Measurements from ENCODE around the gene SHKBP1.
"Not testable (repeated sequence)": the region's sequence is repeated elsewhere in the genome, so short reads cannot be mapped to it uniquely, and the experiment has no call there.

The SHKBP1 gene

DNA sequence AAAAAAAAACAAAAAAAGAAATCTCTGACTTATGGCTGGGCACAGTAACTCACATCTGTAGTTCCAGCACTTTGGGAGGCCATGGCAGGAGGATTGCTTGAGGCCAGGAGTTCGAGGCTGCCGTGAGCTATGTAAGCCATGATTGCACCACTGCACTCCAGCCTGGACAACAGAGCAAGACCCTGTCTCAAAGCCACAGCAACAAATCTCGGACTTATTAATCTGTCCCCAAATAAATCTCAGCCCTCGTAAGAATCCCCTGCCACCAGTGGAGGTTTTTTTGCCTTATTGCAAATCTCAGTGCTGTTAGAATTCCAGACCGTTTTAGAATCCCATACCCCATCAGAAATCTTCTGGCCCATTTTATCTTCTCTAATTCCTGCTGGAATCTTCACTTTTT is 4.9 kb downstream of the SHKBP1 start:
- no peak for DNase-seq (ENCODE audit: extremely low spot score, insufficient read length, low read depth)
- FAIRE-seq: no peak

DNA sequence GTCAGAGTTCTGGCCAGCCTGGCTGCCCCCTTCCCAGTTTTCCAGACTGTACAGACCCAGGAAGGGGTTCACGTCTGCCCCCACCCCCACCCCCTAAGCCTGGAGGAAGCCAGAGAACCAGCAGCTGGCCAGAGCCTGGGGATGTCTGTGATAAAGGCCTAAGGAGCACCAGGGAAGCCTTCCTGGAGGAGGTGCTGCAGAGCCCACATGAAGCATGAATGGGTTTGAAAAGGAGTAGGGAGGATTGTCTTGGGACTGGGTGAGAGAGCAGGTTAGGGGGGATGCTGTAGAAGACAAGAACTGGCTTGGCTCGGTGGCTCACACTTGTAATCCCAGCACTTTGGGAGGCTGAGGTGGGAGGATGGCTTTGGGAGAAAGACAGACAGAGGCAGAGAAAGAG is 5.8 kb downstream of the SHKBP1 start:
- FAIRE-seq: no peak
- no peak for DNase-seq (ENCODE audit: extremely low spot score, insufficient read length, low read depth)

DNA sequence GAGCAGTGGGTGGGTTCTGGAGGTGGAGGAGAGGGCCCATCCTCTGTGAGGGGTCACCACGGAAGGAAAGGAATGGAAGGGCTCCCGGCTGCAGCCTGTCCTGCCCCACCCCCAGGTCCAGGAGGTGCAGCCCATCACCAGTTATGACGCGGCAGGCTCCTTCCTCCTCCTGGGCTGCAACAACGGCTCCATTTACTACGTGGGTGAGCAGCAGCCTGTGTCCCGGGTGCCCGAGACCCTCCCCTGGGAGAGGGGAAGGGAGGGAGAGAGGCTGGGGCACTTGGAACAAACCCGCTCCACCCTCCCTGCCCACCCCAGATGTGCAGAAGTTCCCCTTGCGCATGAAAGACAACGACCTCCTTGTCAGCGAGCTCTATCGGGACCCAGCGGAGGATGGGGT is 6.6 kb downstream of the SHKBP1 start:
- no peak for DNase-seq (ENCODE audit: extremely low spot score, insufficient read length, low read depth)
- no peak for FAIRE-seq

DNA sequence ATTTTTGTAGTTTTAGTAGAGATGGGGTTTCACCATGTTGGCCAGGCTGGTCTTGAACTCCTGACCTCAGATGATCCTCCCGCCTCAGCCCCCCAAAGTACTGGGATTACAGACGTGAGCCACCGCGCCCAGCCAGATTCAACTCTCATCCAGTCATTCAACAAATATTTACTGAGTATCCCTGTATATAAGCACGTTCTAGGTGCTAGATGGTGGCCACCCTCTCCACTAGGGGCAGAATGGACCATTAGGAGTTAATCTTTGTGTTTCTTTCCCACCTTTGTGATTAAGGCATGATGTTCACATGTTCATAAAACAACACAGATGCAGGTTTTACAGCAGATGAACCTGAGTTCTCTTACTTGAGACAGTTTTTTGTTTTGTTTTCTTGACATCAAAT is 7.3 kb downstream of the SHKBP1 start:
- DNase-seq (ENCODE audit: extremely low spot score, insufficient read length, low read depth) (no peak), FAIRE-seq (no peak)

DNA sequence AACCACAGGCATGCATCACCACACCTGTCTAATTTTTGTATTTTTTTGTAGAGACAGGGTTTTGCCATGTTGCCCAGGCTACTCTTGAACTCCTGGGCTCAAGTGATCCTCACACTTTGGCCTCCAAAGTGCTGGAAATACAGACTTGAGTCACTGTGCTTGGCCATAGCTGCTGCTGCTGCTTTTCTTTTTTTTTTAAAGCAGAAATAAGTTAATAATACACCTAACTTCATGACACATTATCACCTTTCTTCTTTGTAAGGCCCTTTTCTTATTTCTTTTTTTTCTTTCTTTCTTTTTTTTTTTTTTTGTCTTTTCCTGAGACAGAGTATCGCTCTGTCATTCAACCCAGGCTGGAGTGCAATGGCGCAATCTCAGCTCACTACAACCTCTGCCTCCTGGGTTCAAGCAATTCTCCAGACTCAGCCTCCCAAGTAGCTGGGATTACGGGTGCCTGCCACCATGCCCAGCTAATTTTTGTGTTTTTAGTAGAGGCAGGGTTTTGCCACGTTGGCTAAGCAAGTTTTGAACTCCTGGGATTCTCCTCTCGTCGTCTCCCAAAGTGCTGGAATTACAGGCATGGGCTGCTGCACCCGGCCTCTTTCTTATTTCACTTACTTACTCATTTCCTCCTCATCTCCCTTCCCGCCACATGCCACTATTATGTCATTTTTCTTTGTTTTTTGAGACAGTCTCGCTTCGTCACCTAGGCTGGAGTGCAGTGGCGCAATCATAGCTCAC is 8.7 kb downstream of the SHKBP1 start:
- FAIRE-seq: no peak
- DNase-seq (ENCODE audit: extremely low spot score, insufficient read length, low read depth): no peak

DNA sequence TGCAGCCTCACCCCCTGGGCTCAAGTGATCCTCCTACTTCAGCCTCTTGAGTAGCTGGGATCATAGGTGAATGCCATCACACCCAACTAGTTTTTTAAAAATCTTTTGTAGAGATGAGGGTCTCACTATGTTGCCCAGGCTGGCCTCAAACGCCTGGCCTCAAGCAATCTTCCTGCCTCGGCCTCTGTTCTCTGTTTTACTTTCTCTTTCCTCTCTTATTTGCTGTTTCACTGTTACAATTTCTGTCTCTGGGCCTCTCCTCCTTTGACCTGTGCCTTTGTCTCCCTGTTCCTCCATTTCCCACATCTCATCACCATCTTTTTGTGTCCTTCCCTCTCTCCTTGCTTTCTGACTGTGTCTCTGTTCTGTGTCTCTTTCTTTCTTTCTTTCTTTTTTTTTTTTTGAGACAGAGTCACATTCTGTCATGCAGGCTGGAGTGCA is 9.3 kb downstream of the SHKBP1 start:
- FAIRE-seq (peak; percentile 21), DNase-seq (ENCODE audit: extremely low spot score, insufficient read length, low read depth) (no peak)

DNA sequence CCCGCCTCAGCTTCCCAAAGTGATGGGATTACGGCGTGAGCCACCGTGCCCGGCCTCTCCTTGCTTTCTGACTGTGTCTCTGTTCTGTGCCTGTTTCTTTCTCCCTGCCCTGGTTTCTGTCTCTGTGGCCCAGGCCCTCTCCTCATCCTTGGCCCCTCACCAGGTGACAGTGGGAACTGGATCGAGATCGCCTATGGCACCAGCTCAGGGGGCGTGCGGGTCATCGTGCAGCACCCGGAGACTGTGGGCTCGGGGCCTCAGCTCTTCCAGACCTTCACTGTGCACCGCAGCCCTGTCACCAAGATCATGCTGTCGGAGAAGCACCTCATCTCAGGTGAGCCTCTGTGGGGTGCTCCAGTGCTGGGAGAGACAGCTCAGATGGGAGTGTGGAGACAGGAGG is 9.9 kb downstream of the SHKBP1 start:
- FAIRE-seq: no peak
- DNase-seq (ENCODE audit: extremely low spot score, insufficient read length, low read depth): no peak

DNA sequence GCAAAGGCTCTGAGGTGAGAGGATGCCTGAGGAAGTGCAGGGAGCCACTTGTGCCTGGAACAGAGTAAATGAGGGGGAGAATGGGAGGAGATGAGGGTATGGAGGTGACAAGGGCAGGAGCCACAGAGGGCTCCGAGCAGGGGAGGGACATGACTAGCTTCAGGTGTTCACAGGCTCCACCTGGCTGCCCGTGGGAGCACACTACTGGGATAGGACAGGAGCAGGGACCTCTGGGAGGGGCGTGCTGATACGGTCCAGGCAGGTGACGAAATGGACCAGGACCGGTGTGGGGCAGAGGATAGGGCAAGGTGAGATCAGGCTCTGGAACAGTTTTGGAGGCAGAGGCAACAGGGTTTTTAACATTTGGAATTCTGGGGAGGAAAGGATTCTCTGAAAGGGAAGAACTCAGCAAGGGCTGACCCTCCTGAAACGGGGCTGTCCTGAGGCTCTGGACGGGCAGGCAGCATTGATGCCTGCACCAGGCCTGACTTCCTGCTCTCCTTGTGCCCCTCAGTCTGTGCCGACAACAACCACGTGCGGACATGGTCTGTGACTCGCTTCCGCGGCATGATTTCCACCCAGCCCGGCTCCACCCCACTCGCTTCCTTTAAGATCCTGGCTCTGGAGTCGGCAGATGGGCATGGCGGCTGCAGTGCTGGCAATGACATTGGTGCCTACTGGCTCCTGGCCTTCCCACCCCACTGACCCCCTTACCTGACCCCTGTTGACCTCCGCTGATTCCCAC is 11.6 kb downstream of the SHKBP1 start:
- DNase-seq (ENCODE audit: extremely low spot score, insufficient read length, low read depth) (no peak), FAIRE-seq (no peak)

DNA sequence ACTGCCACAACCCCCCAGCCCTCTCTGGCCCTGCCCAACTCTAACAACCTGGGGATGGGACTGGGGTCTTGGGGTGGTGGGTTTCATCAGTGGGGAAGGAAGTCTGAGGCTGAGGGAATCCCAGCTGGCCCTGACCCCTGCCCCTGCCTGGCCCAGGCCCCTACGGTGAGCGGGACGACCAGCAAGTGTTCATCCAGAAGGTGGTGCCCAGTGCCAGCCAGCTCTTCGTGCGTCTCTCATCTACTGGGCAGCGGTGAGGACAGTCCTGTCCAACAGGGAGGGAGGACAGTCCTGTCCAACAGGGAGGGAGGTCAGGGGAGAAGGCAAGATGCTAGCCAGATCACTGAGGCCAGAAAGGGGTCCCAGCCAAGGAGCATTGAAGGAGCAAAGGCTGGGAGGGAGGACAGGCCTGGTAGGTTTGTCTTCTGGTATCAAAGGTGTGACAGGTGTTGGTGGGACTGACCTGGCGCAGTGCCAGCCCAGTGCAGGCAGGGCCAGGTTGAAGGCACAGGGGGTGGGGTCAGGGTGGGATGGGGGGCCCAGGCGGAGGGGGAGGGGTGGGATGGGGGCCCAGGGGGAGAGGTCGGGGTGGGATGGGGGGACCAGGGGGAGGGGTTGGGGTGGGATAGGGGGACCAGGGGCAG is 12.4 kb downstream of the SHKBP1 start:
- FAIRE-seq: no peak
- no peak for DNase-seq (ENCODE audit: extremely low spot score, insufficient read length, low read depth)

DNA sequence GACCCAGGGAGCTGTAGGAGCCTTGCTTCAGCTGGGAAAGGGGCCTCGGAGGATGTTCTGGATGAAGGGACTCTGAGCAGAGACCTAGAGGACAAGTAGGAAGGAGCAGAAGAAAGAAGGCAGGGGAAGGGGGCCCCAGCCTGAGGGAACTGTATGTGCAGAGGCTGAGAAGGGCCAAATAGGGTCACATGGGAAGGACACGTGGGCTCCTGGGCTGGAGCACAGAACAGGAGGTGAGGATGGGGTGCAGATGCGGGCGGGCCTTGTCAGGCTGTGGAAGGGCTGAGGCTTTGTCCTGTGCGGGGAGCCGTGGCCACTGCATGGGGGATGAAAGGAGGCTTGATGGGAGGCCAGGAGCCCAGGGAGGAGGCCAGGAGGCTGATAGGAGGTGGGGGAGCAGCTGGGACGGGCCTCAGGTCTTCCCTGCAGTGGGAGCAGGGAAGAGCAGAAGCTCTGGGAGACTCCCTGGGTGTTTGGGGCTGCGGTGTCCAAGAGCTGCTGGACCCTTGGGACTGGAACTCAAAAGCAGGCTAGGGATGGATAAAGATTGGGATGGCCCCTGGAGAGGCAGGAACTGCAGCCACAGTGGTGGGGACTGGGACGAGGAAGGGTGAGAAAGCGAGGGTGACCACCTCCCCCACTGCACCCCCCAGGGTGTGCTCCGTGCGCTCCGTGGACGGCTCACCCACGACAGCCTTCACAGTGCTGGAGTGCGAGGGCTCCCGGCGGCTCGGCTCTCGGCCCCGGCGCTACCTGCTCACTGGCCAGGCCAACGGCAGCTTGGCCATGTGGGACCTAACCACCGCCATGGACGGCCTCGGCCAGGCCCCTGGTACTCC is 13.1 kb downstream of the SHKBP1 start:
- FAIRE-seq (no peak), DNase-seq (ENCODE audit: extremely low spot score, insufficient read length, low read depth) (no peak)

DNA sequence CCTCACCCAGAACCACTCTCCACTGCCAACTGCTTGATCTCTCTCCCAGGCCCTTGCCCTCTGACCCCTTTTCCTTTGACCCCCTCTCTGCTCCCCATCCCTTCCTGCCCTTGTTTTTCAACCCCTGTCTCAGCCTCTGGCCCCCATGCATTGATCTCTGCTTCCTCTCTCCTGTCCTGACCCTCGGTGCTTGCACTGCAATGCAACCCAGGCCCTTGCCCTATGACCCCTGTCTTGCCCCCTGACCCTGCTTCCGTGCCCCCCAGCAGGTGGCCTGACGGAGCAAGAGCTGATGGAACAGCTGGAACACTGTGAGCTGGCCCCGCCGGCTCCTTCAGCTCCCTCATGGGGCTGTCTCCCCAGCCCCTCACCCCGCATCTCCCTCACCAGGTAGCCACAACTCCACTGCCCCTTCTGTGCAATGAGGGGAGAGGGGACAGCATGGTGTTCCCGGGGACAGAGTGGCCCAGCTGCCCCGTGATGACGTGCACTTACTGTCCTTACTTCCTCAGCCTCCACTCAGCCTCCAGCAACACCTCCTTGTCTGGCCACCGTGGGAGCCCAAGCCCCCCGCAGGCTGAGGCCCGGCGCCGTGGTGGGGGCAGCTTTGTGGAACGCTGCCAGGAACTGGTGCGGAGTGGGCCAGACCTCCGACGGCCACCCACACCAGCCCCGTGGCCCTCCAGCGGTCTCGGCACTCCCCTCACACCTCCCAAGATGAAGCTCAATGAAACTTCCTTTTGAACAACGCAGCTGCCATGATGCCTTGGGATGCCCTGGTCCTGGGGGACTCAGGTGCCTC is 14.0 kb downstream of the SHKBP1 start:
- no peak for DNase-seq (ENCODE audit: extremely low spot score, insufficient read length, low read depth)
- no peak for FAIRE-seq

DNA sequence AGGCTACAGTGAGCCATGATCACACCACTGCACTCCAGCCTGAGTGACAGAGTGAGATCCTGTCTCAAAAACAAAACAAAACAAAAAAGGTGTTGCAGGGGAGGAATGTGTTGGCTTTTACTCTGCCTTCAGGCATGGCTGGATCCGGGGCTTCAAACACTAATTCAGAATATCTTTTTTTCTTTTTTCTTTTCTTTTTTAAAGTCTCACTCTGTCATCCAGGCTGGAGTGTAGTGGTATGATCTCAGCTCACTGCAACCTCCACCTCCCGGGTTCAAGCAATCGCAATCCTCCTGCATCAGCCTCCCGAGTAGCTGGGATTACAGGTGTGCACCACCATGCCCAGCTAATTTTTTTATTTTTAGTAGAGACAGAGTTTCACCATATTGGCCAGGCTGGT is 15.1 kb downstream of the SHKBP1 start:
- not testable (repeated sequence) for FAIRE-seq; DNase-seq (ENCODE audit: extremely low spot score, insufficient read length, low read depth)

DNA sequence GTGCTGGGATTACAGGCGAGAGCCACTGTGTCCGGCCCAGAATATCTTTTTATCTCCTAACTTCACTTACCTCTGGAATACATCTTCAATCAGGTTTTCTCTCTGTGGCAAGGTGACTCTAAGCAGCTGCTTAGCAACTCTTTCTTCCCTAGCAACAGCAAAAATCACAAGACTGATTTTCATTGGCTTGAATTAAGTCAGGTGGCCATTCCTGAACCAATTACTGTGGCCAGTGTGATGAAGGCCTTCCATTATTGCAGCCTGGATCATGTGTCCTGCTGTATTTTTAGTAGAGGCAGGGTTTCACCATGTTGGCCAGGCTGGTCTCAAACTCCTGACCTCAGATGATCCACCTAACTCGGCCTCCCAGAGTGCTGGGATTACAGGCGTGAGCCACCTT is 15.5 kb downstream of the SHKBP1 start:
- FAIRE-seq: peak; percentile 78
- no peak for DNase-seq (ENCODE audit: extremely low spot score, insufficient read length, low read depth)

DNA sequence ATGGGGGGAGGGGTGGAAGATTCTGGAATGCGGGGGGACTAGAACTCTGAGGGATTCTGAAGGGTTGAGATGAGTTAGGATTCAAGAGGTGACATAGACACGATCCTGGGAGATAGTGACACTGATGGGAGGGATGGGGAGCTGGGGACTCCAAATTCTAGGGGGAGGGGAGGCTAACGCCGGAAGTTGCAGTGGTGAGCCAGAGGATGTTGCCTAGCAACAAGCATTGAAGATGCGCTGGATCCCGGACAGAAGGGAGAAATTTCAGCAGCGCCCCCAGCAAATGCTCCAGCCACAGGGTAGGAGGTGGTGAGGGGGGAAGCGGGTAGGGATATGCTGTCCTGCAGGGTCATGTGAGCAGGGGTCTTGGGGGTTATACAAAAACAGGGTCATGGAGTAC is 17.6 kb downstream of the SHKBP1 start:
- DNase-seq (ENCODE audit: extremely low spot score, insufficient read length, low read depth) (no peak), FAIRE-seq (no peak)

DNA sequence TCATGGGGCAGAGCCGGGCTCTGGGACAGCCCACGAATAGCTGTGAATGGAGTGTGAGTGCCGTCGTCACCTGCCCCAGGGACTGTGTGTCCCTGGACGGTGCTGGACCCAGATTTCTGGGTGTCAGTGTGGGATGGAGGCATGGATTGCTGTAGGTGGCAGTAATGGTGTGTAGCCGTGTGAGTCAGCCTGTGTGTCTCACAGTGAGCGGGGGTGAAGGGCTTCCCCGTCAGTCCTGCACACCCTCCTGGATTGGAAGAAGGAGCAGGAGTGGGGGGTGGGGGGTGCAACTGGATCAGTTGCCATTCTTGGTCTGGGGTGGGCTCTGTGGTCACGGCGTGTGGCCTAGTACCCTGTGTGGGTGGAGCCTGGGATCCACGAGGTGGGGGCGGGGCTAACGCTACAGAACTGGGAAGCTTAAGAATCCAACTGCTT is 18.0 kb downstream of the SHKBP1 start:
- no peak for FAIRE-seq
- DNase-seq (ENCODE audit: extremely low spot score, insufficient read length, low read depth): no peak

DNA sequence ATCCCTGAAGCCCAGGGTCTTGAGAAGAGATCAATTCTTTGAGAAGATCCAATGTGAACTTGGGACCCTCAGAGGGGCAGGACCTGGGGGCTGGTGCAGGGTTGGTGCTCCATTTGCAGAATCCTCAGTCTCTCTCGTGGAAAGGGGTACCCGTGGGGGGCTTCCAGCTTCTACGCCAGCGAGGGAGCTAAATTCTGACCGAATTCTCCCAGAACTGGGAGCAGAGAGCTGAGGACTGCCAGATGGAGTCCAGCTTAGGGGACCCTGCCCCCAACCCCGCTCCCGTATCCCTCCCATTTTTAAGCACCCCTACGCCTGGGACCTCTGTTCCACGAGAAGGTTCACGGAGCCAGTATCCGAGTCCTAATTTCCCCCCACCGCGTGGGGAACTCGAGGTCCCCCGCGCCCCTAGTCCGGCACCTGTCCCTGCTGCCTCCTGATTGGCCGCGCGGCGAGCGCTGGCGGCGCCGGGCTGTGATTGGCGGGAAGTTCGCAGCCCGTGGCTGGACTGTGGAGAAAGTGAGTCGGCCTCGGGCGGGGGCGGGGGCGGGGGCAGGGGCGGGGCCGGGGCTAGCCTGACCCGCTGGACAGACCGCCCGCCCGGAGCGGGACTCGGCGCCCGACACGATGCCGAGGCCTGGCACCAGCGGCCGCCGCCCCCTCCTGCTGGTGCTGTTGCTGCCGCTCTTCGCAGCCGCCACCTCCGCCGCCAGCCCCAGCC is 20.1 kb downstream of the SHKBP1 start:
- DNase-seq (ENCODE audit: extremely low spot score, insufficient read length, low read depth) (no peak), FAIRE-seq (no peak)

DNA sequence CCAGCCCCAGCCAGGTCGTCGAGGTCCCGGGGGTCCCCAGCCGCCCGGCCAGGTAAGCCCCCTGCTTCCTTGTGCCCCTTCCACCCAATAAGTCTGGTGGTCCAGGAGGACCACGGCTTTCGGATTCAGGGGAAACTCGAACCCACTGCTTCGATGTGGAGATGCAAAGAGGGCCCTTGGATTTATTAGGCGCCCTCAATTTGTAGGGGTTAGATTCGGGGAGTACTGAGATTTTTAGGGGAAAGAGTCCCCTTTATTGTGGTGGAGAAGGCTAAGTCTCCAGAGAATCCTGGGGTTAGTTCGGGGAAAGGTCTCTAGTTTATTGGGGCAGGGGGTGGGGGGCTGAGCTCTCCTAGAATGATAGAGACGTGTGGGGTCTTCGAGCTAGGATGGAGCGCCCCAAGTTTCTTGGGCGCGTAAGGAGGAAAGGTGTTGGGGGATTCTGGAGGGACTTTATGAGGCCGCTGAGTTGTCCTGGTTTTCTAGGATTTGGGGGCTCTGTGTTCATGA is 20.7 kb downstream of the SHKBP1 start:
- DNase-seq (ENCODE audit: extremely low spot score, insufficient read length, low read depth) (no peak), FAIRE-seq (no peak)

DNA sequence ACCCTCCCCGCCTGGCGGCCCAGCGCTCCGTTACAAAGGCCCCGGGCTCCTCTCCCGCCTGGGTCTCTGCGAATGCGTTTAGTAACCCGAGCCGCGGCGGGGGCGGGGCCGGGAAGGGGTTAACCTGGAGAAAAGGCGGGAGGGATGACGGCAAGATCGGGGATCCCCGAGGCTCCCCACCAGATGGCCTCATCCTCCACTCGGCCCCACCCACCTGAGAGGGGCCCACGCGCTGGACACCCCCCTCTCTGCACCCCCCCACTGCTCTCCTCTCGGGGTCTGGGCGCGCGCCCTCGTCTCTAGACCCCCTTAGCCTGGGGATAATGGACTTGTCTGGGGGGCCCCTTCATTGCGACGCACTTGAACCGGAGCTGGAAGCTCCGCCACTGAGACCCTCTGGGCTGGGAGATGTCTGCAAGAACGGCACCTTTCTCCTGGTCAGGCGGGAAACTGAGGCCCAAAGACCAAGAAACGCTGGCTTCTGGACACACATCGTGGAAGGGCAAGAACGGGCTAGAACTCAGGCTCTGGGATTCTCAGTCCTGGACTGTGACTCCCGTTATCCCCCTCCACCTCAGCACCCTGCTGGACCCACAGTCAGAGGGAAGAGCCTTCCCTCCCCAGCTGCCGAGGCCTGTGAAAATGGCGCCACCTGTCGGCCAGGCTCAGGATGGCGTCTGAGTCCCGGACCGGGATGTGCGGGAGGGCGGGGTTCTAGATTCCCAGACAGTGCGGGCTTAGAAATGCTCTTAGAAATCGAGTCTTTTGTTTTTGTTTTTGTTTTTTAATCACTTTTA is 21.6 kb downstream of the SHKBP1 start:
- peak; percentile 84 for FAIRE-seq
- no peak for DNase-seq (ENCODE audit: extremely low spot score, insufficient read length, low read depth)

Data from GM18507 (cell line).